ENCODE data around the gene THEMIS2.

- no peak for TF ChIP-seq CTCF (IDR thresholded peaks at IDR 0.05)
- no peak for TF ChIP-seq POLR2A (IDR thresholded peaks at IDR 0.05)
These were observed 11.2 kb downstream of the THEMIS2 start for GRCh38 chr1:27883536-27883935.
